Testis (tissue), 3 donors: ENCODE data around the gene GOSR1. TPM values are rescaled to one million over a fixed set of nuclear protein-coding genes. Genes with fewer than 3 reads are reported as not detected.
"Not testable (repeated sequence)": the region's sequence is repeated elsewhere in the genome, so short reads cannot be mapped to it uniquely, and the experiment has no call there.

ENCODE experiments used
- DNase-seq: peaks from one replicate; pipeline ENCODE4 v3.0.0-alpha.2; 2019
- H3K27ac ChIP-seq, 2 donors: fragments of 200-600 bp; sonication (generic); one replicate each; pipeline ENCODE4 v1.5.1; 2019
- H3K27me3 ChIP-seq: fragments of 200-600 bp; sonication (generic); one replicate; pipeline ENCODE4 v1.5.1; 2019
- H3K36me3 ChIP-seq: fragments of 200-600 bp; sonication (generic); one replicate; pipeline ENCODE4 v1.5.1; 2017; ENCODE audit warnings: low read depth; ENCODE audit errors: missing control alignments
- H3K4me1 ChIP-seq: fragments of 200-600 bp; sonication (generic); one replicate; pipeline ENCODE4 v1.5.1; 2019
- H3K4me3 ChIP-seq, 2 donors: fragments of 200-600 bp; sonication (generic); one replicate each; pipeline ENCODE4 v1.5.1; 2017 to 2019
- H3K9me3 ChIP-seq: fragments of 200-600 bp; sonication (generic); one replicate; pipeline ENCODE4 v1.5.1; 2017
- POLR2A ChIP-seq: fragments of 450-650 bp; IDR thresholded peaks from one replicate; pipeline ENCODE4 v1.6.1; 2017; ENCODE audit warnings: antibody characterized with exemption, mild to moderate bottlenecking, moderate library complexity
- WGBS, 2 donors: methylation state at CpG; one replicate each; pipeline ENCODE4 v1.1.5; 2018; 5-methylcytosine and 5-hydroxymethylcytosine counted together
- intact Hi-C: fragments of 100-400 bp; cut with DNase I; formaldehyde crosslinking; loops from one replicate; pipeline ENCODE4 v1.15.1; 2023; ENCODE audit warnings: low total_unique reads
- polyA plus RNA-seq: library from polyadenylated mRNA; stranded (reverse); fragments of 350-450 nt; fragmentation: Illumina TruSeq; extraction: RNeasy Lipid Tissue Mini Kit (QIAGEN cat#74804); gene quantifications from one replicate; pipeline ENCODE4 v1.2.3, GENCODE V29; 2014; ENCODE audit warnings: low read depth, low replicate concordance; ENCODE audit not compliant: insufficient read depth
- total RNA-seq, 2 donors: library from RNA; depleted of rRNA; stranded (reverse); fragments of >200 nt; gene quantifications; one replicate each; pipeline ENCODE4 v1.2.3, GENCODE V29; 2016
- TF ChIP-seq, protein P1 (sequence below), 3 experiments: fragments of 450-650 bp in 2 of 3; fragments of 200-600 bp in 1 of 3; sonication (generic) in 1 of 3; IDR thresholded peaks; one replicate each; pipeline ENCODE4 v1.5.1; 2016 to 2019; ENCODE audit warnings: antibody characterized with exemption in 3 of 3, mild to moderate bottlenecking in 2 of 3, moderate library complexity in 1 of 3

The GOSR1 gene
- total and polyA plus RNA-seq, 3 donors from 2014 or later: 52.9 to 69.9 (median 61.7) TPM

GRCh38 chr17:30558686-30559545 lies 81.7 kb downstream of the GOSR1 start:
- Histone ChIP-seq H3K4me3 (no peak overlapping the region), H3K36me3 (no peaks in the 10 kb centered on the region), H3K27me3 (no peaks in the 10 kb centered on the region), H3K4me1 (no peaks in the 10 kb centered on the region), H3K9me3 (no peaks in the 10 kb centered on the region), H3K27ac (no peak overlapping the region)
- no peak for DNase-seq
- 84 to 90% methylated on average over 4 to 22 of the region's 22 CpGs for WGBS, 2 donors
- intact Hi-C loops: no loop called here
- TF ChIP-seq, protein P1, sequence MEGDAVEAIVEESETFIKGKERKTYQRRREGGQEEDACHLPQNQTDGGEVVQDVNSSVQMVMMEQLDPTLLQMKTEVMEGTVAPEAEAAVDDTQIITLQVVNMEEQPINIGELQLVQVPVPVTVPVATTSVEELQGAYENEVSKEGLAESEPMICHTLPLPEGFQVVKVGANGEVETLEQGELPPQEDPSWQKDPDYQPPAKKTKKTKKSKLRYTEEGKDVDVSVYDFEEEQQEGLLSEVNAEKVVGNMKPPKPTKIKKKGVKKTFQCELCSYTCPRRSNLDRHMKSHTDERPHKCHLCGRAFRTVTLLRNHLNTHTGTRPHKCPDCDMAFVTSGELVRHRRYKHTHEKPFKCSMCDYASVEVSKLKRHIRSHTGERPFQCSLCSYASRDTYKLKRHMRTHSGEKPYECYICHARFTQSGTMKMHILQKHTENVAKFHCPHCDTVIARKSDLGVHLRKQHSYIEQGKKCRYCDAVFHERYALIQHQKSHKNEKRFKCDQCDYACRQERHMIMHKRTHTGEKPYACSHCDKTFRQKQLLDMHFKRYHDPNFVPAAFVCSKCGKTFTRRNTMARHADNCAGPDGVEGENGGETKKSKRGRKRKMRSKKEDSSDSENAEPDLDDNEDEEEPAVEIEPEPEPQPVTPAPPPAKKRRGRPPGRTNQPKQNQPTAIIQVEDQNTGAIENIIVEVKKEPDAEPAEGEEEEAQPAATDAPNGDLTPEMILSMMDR (IDR thresholded peaks at IDR 0.05): no peak
- TF ChIP-seq POLR2A: no peak

DNA sequence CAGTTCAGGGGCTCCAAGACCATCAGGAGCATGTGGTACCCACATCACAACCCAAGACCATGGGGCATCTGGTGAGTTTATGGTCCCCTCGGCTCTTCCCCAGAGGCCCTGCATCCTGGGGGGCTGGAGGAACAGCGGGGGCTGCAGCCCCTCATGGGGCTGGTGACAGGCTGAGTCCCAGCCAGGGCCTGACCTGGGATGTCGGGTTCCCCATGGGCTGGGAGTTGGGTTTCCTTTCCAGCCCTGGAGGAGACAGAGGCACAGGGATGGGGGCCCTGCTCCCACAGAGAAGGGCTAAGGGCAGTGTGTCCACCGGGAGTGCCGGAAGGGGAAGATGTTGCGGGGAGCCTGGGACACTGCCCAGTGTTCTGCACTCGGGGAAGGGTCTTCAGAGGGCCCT lies 82.4 kb downstream of the GOSR1 start:
- WGBS, 2 donors: 89 to 96% methylated on average over 5 to 7 of the region's 7 CpGs
- Histone ChIP-seq H3K27ac (no peak overlapping the region), H3K27me3 (no peaks in the 10 kb centered on the region), H3K9me3 (no peaks in the 10 kb centered on the region), H3K4me1 (no peaks in the 10 kb centered on the region), H3K4me3 (no peak overlapping the region), H3K36me3 (no peaks in the 10 kb centered on the region)
- intact Hi-C loops: no loop called here
- no peak for DNase-seq
- no peak for TF ChIP-seq POLR2A
- TF ChIP-seq, protein P1 (IDR thresholded peaks at IDR 0.05): no peak

GRCh38 chr17:30560117-30561026 lies 83.2 kb downstream of the GOSR1 start:
- H3K27ac ChIP-seq, intact Hi-C loops, H3K4me3 ChIP-seq, H3K36me3 ChIP-seq, H3K9me3 ChIP-seq, H3K27me3 ChIP-seq, H3K4me1 ChIP-seq, DNase-seq: not testable (repeated sequence)
- WGBS, 2 donors: 80 to 89% methylated on average over 2 to 8 of the region's 8 CpGs

- H3K36me3 ChIP-seq, H3K9me3 ChIP-seq, H3K4me3 ChIP-seq, H3K27me3 ChIP-seq, H3K4me1 ChIP-seq, intact Hi-C loops, DNase-seq, H3K27ac ChIP-seq: not testable (repeated sequence)
- 100% methylated on average over 1 of the region's 1 CpG; no CpG with 5 or more reads in 1 of the 2 donors for WGBS, 2 donors
These were observed 84.6 kb downstream of the GOSR1 start for GRCh38 chr17:30561766-30562165.

GRCh38 chr17:30563131-30563904 lies 86.1 kb downstream of the GOSR1 start:
- WGBS, 2 donors: 59 to 68% methylated on average over 9 of the region's 9 CpGs
- H3K27ac ChIP-seq, H3K9me3 ChIP-seq, H3K4me1 ChIP-seq, H3K4me3 ChIP-seq, intact Hi-C loops, H3K27me3 ChIP-seq, H3K36me3 ChIP-seq, DNase-seq: not testable (repeated sequence)

DNA sequence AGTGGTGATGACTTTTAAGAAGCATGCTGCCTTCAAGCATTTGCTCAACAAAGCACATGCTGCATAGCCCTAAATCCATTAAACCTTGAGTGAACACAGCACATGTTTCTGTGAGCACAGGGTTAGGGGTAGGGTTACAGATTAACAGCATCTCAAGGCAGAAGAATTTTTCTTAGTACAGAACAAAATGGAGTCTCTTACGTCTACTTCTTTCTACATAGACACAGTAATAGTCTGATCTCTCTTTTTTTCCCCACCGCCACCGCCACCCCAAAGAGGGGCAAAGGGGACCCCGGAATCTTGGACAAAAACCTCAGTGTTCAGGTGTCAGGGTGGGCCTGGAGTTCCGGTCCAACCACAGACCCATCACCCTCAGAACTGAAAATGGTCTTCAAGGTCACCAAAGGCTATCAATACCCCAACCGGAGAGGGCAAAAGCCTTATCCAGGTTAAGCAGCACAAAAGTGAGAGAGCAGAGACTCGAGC lies 86.7 kb downstream of the GOSR1 start:
- 82 to 84% methylated on average over 7 of the region's 7 CpGs for WGBS, 2 donors
- DNase-seq, H3K4me1 ChIP-seq, H3K27me3 ChIP-seq, H3K9me3 ChIP-seq, intact Hi-C loops, H3K36me3 ChIP-seq, H3K4me3 ChIP-seq, H3K27ac ChIP-seq: not testable (repeated sequence)

DNA sequence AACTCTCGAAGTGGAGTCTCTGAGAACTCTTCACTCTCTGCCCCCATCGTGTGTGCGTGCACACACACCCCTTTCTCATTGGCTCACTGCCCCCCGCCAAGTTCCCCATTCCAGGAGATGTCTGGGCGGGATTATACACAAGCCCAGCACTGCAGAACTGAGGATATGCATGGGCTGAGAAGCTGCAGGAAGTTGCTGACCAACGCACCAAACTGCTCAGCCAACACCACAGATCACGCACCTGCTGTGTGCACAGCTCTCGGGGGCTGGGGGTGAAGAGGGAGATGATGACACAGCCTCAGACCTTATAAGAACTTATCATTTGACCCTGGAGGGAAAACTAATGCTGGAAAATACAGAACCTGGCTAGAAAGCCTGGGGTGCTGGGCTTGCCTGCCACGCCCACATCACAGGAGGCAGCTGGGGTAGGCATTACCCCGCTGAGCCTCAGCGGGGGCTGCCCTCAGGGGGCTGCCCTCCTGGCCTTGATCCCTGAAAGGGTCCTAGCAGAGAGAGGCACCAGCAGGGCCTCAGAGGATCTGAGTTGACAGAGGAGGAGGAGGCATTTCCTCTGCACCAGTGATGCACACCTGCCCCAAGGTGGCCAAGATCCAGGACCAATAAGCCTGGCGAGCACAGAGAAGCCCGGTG lies 87.3 kb downstream of the GOSR1 start:
- H3K4me3 ChIP-seq, H3K4me1 ChIP-seq, intact Hi-C loops, H3K27ac ChIP-seq, DNase-seq, H3K36me3 ChIP-seq, H3K9me3 ChIP-seq, H3K27me3 ChIP-seq: not testable (repeated sequence)
- 60 to 68% methylated on average over 7 to 13 of the region's 13 CpGs for WGBS, 2 donors
